SK-N-SH (cell line): ENCODE measurements around the gene KCNN3. TPM values are rescaled to one million over a fixed set of nuclear protein-coding genes. Genes with fewer than 3 reads are reported as not detected.

Experiments used
- CTCF ChIA-PET: fragments of 300-600, 350-600 bp; formaldehyde crosslinking; extraction: SDS; loops from one replicate; lab custom pipeline; 2021; lab: Yijun Ruan, JAX
- POLR2A ChIA-PET: fragments of 350-600 bp; sonication (Branson Sonifier 250); formaldehyde crosslinking; extraction: SDS; loops from one replicate; lab custom pipeline; 2020; ENCODE audit warnings: antibody characterized with exemption, inconsistent platforms; lab: Yijun Ruan, JAX
- DNase-seq: peaks from one replicate; pipeline ENCODE4 v3.0.0; 2012
- H2AFZ ChIP-seq: fragments of 200-600 bp; sonication (generic); 2 replicates; pipeline ENCODE4 v1.8.1; 2016; ENCODE audit warnings: antibody characterized with exemption, mild to moderate bottlenecking, low read depth
- H3F3A ChIP-seq: fragments of 200-600 bp; sonication (generic); replicated peaks from 2 replicates; pipeline ENCODE3; 2016; ENCODE audit warnings: antibody characterized with exemption, mild to moderate bottlenecking; ENCODE audit not compliant: insufficient read depth
- H3K27ac ChIP-seq, 2 experiments: fragments of 200-500 bp in 1 of 2; fragments of 200-600 bp in 1 of 2; sonication (Bioruptor generic) in 1 of 2; sonication (generic), shearing (Covaris generic) in 1 of 2; 2 replicates each; pipeline versions ENCODE4 v1.5.1 to v1.6.1; 2014 to 2016; ENCODE audit warnings: low read depth in 2 of 2, inconsistent platforms in 1 of 2, low read length in 1 of 2, mild to moderate bottlenecking in 1 of 2, mixed read lengths in 1 of 2
- H3K27me3 ChIP-seq: fragments of 200-600 bp; sonication (generic), shearing (Covaris generic); 2 replicates; pipeline ENCODE4 v1.6.1; 2016; ENCODE audit warnings: mixed run types; ENCODE audit not compliant: insufficient read depth
- H3K36me3 ChIP-seq, 2 experiments: fragments of 200-500 bp in 1 of 2; fragments of 200-600 bp in 1 of 2; sonication (Bioruptor generic) in 1 of 2; sonication (generic) in 1 of 2; replicated peaks in 1 of 2; 2 replicates each; pipeline versions ENCODE3 to v1.5.1; 2014 to 2016; ENCODE audit warnings: low read length in 1 of 2, mild to moderate bottlenecking in 1 of 2; ENCODE audit not compliant: insufficient read depth in 2 of 2, control insufficient read depth in 1 of 2
- H3K4me1 ChIP-seq, 2 experiments: fragments of 200-500 bp in 1 of 2; fragments of 200-600 bp in 1 of 2; sonication (Bioruptor generic) in 1 of 2; sonication (generic), shearing (Covaris generic) in 1 of 2; 2 replicates each; pipeline versions ENCODE4 v1.5.1 to v1.6.1; 2014 to 2016; ENCODE audit warnings: low read depth in 1 of 2, low read length in 1 of 2, mixed run types in 1 of 2; ENCODE audit not compliant: insufficient read depth in 2 of 2, control insufficient read depth in 1 of 2
- H3K4me2 ChIP-seq: fragments of 200-600 bp; sonication (generic), shearing (Covaris generic); 2 replicates; pipeline ENCODE4 v1.6.1; 2017; ENCODE audit warnings: mixed run types
- H3K4me3 ChIP-seq, 2 experiments: fragments of 200-500 bp in 1 of 2; fragments of 200-600 bp in 1 of 2; sonication (Bioruptor generic) in 1 of 2; sonication (generic), shearing (Covaris generic) in 1 of 2; 2 replicates each; pipeline versions ENCODE4 v1.5.1 to v1.8.1; 2014 to 2016; ENCODE audit warnings: low read depth in 2 of 2, inconsistent platforms in 1 of 2, low read length in 1 of 2, mild to moderate bottlenecking in 1 of 2, mixed read lengths in 1 of 2, moderate library complexity in 1 of 2
- H3K79me2 ChIP-seq: fragments of 200-600 bp; sonication (generic); 2 replicates; pipeline ENCODE4 v1.8.1; 2017; ENCODE audit warnings: mild to moderate bottlenecking; ENCODE audit not compliant: insufficient read depth
- H3K9ac ChIP-seq: fragments of 200-600 bp; sonication (generic); 2 replicates; pipeline ENCODE4 v1.6.1; 2017; ENCODE audit warnings: mixed run types
- H3K9me2 ChIP-seq: fragments of 200-600 bp; sonication (generic); 2 replicates; pipeline ENCODE4 v1.6.1; 2017; ENCODE audit warnings: mixed run types
- H3K9me3 ChIP-seq: fragments of 200-600 bp; sonication (generic); 2 replicates; pipeline ENCODE4 v1.6.1; 2017; ENCODE audit warnings: mixed run types, mild to moderate bottlenecking, moderate library complexity
- H4K20me1 ChIP-seq: fragments of 200-600 bp; sonication (generic); 2 replicates; pipeline ENCODE4 v1.6.1; 2017; ENCODE audit warnings: mild to moderate bottlenecking, mixed run types; ENCODE audit not compliant: insufficient read depth
- CHD2 ChIP-seq: fragments of 150-350 bp; IDR thresholded peaks from 2 replicates; pipeline ENCODE4 v1.6.1; 2018; ENCODE audit warnings: low read length; ENCODE audit not compliant: partially characterized antibody
- ELF1 ChIP-seq: IDR thresholded peaks from 2 replicates; pipeline ENCODE4 v1.4.0; 2012
- EP300 ChIP-seq, 2 experiments: IDR thresholded peaks; 2 replicates each; pipeline versions ENCODE4 v1.4.0 to v1.6.1; 2012; ENCODE audit warnings: borderline replicate concordance in 1 of 2, low read depth in 1 of 2, low read length in 1 of 2
- FOSL2 ChIP-seq: IDR thresholded peaks from 2 replicates; pipeline ENCODE4 v1.4.0; 2012; ENCODE audit warnings: low read depth, mild to moderate bottlenecking, moderate library complexity, borderline replicate concordance
- FOXJ3 ChIP-seq: sonication (generic); formaldehyde crosslinking; IDR thresholded peaks from 2 replicates; pipeline ENCODE4 v1.5.1; 2020; ENCODE audit warnings: mild to moderate bottlenecking, missing genetic modification reagents
- GATA2 ChIP-seq: sonication (generic); formaldehyde crosslinking; IDR thresholded peaks from 2 replicates; pipeline ENCODE4 v1.5.0; 2020; ENCODE audit warnings: mild to moderate bottlenecking, missing genetic modification reagents
- MXI1 ChIP-seq: IDR thresholded peaks from 2 replicates; pipeline ENCODE4 v1.6.1; 2012; ENCODE audit warnings: mild to moderate bottlenecking, low read depth, low read length, improper control_type of control experiment
- NFIC ChIP-seq: IDR thresholded peaks from 2 replicates; pipeline ENCODE4 v1.4.0; 2012; ENCODE audit warnings: borderline replicate concordance
- RCOR1 ChIP-seq: fragments of 150-350 bp; IDR thresholded peaks from 2 replicates; pipeline ENCODE4 v1.6.1; 2017; ENCODE audit warnings: antibody characterized with exemption, low read length
- RXRA ChIP-seq: IDR thresholded peaks from 2 replicates; pipeline ENCODE4 v1.4.0; 2012; ENCODE audit warnings: low read depth, mild to moderate bottlenecking, borderline replicate concordance
- SIN3A ChIP-seq: IDR thresholded peaks from 2 replicates; pipeline ENCODE4 v1.6.1; 2012; ENCODE audit warnings: low read depth, mild to moderate bottlenecking, low read length, moderate library complexity, borderline replicate concordance
- TEAD4 ChIP-seq: IDR thresholded peaks from 2 replicates; pipeline ENCODE4 v1.4.0; 2012; ENCODE audit warnings: mild to moderate bottlenecking, borderline replicate concordance; ENCODE audit not compliant: insufficient read depth
- USF2 ChIP-seq: fragments of 150-350 bp; IDR thresholded peaks from 2 replicates; pipeline ENCODE4 v1.6.1; 2017; ENCODE audit warnings: antibody characterized with exemption, low read length, low read depth, borderline replicate concordance
- WGBS: methylation state at CpG from one replicate; pipeline ENCODE4 v1.1.6; 2017; ENCODE audit warnings: low lambda C conversion rate; 5-methylcytosine and 5-hydroxymethylcytosine counted together
- polyA plus RNA-seq, 3 experiments: library from polyadenylated mRNA; depleted of rRNA; stranded (reverse); fragments of >200 nt; gene quantifications; 2 replicates each; pipeline ENCODE4 v1.2.3, GENCODE V29; 2012
- TF ChIP-seq, protein P1 (sequence below): IDR thresholded peaks from 2 replicates; pipeline ENCODE4 v1.4.0; 2012; ENCODE audit warnings: low read depth, borderline replicate concordance
- TF ChIP-seq, protein P2 (sequence below): fragments of 200-600 bp; sonication (generic); IDR thresholded peaks from 2 replicates; pipeline ENCODE4 v1.6.1; 2017; ENCODE audit warnings: antibody characterized with exemption, mild to moderate bottlenecking, moderate library complexity

KCNN3 gene
- polyA plus RNA-seq, 1 of the 3 experiments (the other 2 are of a cell fraction) = 0.16 TPM

DNA sequence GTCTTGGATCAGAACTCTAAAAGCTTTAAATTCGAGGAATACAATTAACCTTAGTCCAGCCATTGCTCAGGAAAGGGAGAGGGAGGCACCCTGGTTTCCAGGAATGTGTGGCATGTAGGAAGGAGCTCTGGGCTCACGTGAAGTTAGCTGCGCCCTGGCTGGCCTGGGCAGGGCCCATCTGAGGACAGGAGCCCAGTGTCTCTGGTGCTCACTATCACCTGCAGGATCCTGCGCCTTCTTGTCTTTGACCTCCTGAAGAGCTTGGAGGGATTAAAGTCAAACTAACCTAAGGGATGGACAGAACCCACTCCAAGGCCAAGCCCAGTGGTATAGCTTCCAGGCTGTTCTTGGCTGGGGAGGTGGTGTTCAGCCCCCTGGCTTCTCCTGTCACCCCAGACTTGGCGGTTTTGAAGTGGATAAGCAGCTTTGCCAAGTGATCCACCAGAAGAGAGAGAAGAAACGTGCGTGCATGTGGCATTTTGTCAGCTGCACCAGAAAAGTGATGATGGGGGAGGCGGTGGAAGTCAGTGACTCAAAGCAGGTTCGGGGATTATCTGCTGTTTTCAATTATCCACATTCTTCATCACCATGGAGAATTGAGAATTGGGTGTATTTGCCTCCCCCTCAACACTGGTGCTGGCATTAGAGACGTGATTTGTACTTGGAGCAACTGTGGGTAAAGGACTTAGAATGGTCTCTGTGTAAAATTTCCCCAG, 11.9 kb upstream of the KCNN3 start:
- H3K9me3 ChIP-seq = no peaks in the 10 kb centered on the region
- POLR2A ChIA-PET = interaction anchor here (1.6 kb wide), 1 partner anchor 322 kb away, joined by 6 read pairs; no protein-coding TSS in a partner anchor
- 61% methylated on average over 10 of the region's 10 CpGs for WGBS
- DNase-seq = no peak
- no peak overlapping the region for H3K4me2 ChIP-seq
- no peaks in the 10 kb centered on the region for H3F3A ChIP-seq
- H2AFZ ChIP-seq = no peak overlapping the region
- no peak overlapping the region for H3K27ac ChIP-seq
- no peak overlapping the region for H3K9ac ChIP-seq
- H3K36me3 ChIP-seq = no peaks in the 10 kb centered on the region
- H4K20me1 ChIP-seq = no peaks in the 10 kb centered on the region
- no peaks in the 10 kb centered on the region for H3K9me2 ChIP-seq
- CTCF ChIA-PET = interaction anchor here (0.8 to 5.5 kb wide), 16 partner anchors 9 to 402 kb away, joined by 3 to 47 read pairs (median 4); partner anchors contain the start of gene PMVK
- H3K79me2 ChIP-seq = no peaks in the 10 kb centered on the region
- TF ChIP-seq MXI1 = no peak
- no peak for TF ChIP-seq CHD2
- TF ChIP-seq NFIC = no peak
- TF ChIP-seq ELF1 = no peak
- no peak for TF ChIP-seq USF2
- H3K4me1 ChIP-seq = peaks cover 0 to 6% of the 10 kb centered on the region in 2 experiments; a peak in 1 of 4 replicates
- no peak overlapping the region for H3K4me3 ChIP-seq
- no peaks in the 10 kb centered on the region; the same call in none of the 2 replicates for H3K27me3 ChIP-seq

DNA sequence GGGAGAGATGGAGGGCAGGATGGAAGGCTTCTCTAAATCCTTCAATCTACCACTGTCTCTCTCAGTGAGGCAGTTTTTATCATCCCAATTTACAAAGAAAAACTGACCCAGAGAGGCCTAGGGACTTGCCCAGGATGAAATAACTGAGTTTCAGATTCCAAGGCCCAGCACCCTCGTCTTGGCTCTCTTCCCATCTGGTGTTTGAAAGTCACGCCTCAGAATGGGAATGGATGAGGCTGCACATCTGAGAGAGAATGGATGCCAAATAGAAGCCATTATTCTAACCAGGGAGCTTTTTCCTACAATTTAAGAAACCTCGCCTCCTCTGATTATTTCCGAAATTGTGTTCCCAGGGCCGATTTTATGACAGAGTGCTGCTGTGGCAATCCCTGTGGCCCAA, 10.6 kb upstream of the KCNN3 start:
- ChIA-PET CTCF (interaction anchor here (0.9 to 5.5 kb wide), 9 partner anchors 13 to 400 kb away, joined by 3 to 47 read pairs (median 5); no protein-coding TSS in a partner anchor), POLR2A (no interaction called here)
- no peak overlapping the region for H3K9ac ChIP-seq
- no peak overlapping the region for H3K4me2 ChIP-seq
- H3K9me3 ChIP-seq = no peaks in the 10 kb centered on the region
- H3K27ac ChIP-seq = no peak overlapping the region
- H3K9me2 ChIP-seq = no peaks in the 10 kb centered on the region
- H4K20me1 ChIP-seq = no peaks in the 10 kb centered on the region
- no peaks in the 10 kb centered on the region for H3K79me2 ChIP-seq
- H3K4me1 ChIP-seq = peaks cover 0 to 3% of the 10 kb centered on the region in 2 experiments; a peak in 1 of 4 replicates
- no peak overlapping the region for H2AFZ ChIP-seq
- no peaks in the 10 kb centered on the region for H3K36me3 ChIP-seq
- 39% methylated on average over 5 of the region's 5 CpGs for WGBS
- no peak overlapping the region for H3K4me3 ChIP-seq
- no peaks in the 10 kb centered on the region for H3F3A ChIP-seq
- TF ChIP-seq RXRA (no peak), FOXJ3 (no peak), RCOR1 (no peak), GATA2 (CRISPR knock-in tag) (no peak), FOSL2 (no peak), SIN3A (no peak), TEAD4 (no peak), EP300 (IDR thresholded peaks at IDR 0.05; ENCODE audit: borderline replicate concordance in 1 of 2, low read depth in 1 of 2, low read length in 1 of 2) (no peak)
- TF ChIP-seq, protein P1, sequence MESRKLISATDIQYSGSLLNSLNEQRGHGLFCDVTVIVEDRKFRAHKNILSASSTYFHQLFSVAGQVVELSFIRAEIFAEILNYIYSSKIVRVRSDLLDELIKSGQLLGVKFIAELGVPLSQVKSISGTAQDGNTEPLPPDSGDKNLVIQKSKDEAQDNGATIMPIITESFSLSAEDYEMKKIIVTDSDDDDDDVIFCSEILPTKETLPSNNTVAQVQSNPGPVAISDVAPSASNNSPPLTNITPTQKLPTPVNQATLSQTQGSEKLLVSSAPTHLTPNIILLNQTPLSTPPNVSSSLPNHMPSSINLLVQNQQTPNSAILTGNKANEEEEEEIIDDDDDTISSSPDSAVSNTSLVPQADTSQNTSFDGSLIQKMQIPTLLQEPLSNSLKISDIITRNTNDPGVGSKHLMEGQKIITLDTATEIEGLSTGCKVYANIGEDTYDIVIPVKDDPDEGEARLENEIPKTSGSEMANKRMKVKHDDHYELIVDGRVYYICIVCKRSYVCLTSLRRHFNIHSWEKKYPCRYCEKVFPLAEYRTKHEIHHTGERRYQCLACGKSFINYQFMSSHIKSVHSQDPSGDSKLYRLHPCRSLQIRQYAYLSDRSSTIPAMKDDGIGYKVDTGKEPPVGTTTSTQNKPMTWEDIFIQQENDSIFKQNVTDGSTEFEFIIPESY = no peak
- TF ChIP-seq, protein P2, sequence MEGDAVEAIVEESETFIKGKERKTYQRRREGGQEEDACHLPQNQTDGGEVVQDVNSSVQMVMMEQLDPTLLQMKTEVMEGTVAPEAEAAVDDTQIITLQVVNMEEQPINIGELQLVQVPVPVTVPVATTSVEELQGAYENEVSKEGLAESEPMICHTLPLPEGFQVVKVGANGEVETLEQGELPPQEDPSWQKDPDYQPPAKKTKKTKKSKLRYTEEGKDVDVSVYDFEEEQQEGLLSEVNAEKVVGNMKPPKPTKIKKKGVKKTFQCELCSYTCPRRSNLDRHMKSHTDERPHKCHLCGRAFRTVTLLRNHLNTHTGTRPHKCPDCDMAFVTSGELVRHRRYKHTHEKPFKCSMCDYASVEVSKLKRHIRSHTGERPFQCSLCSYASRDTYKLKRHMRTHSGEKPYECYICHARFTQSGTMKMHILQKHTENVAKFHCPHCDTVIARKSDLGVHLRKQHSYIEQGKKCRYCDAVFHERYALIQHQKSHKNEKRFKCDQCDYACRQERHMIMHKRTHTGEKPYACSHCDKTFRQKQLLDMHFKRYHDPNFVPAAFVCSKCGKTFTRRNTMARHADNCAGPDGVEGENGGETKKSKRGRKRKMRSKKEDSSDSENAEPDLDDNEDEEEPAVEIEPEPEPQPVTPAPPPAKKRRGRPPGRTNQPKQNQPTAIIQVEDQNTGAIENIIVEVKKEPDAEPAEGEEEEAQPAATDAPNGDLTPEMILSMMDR = no peak
- no peak for DNase-seq
- H3K27me3 ChIP-seq = no peaks in the 10 kb centered on the region; the same call in none of the 2 replicates
